ENCODE data around the gene ACSBG1.

DNA sequence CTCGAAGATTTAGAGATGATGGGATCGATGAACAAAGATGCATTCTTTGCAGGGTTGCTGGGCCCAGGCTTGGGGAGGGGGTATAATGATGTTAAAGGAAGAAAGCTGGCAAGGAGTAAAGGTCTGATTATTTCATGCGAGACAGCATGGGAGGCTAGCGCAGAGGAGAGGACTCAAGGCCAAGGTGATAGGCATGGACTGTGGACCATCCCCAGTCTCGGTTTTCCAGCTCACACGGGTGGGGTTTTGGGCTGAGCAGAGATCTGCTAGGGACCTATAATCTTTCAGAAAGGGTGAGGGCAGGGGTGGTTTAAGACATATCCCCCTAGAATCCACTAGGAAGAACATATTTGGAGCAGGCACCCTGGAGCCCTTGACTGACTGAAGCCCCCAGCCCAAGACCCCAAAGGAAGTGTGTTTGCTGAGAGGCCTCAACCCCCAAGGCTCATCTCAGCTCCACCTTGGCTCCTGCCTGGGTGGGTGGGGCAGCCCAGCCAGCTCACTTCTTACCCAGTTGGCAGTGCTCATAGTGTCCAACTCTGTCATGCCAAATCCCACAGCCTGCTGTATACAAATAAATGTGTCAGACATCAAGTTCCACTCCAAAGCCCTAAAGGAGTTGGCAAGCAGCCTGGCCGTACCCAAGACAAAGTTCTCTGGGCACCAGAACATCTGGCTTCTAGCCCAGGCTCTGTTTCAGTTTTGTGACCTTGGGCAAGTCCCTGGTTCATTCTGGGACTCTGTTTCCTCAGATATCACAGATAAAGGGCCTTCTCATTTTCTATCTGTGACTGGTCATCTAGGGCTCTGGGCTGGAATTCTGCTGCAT, 17.9 kb downstream of the ACSBG1 start:
- TF ChIP-seq, protein P1, sequence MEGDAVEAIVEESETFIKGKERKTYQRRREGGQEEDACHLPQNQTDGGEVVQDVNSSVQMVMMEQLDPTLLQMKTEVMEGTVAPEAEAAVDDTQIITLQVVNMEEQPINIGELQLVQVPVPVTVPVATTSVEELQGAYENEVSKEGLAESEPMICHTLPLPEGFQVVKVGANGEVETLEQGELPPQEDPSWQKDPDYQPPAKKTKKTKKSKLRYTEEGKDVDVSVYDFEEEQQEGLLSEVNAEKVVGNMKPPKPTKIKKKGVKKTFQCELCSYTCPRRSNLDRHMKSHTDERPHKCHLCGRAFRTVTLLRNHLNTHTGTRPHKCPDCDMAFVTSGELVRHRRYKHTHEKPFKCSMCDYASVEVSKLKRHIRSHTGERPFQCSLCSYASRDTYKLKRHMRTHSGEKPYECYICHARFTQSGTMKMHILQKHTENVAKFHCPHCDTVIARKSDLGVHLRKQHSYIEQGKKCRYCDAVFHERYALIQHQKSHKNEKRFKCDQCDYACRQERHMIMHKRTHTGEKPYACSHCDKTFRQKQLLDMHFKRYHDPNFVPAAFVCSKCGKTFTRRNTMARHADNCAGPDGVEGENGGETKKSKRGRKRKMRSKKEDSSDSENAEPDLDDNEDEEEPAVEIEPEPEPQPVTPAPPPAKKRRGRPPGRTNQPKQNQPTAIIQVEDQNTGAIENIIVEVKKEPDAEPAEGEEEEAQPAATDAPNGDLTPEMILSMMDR (IDR thresholded peaks at IDR 0.05) = no peak
- TF ChIP-seq POLR2A (IDR thresholded peaks at IDR 0.05) (no peak), EP300 (IDR thresholded peaks at IDR 0.05; ENCODE audit: low read depth) (peak; percentile 70)

Data from transverse colon (tissue), 3 donors.